ENCODE data around the gene ABCC9. TPM values are rescaled to one million over a fixed set of nuclear protein-coding genes. Genes with fewer than 3 reads are reported as not detected.
"Not testable (repeated sequence)": the region's sequence is repeated elsewhere in the genome, so short reads cannot be mapped to it uniquely, and the experiment has no call there.

Gene ABCC9
- total RNA-seq, 1 donor from 2014 or later: 21.2 TPM

GRCh38 chr12:21814814-21815213 lies 126.4 kb downstream of the ABCC9 start:
- no peak for DNase-seq

GRCh38 chr12:21814327-21814726 lies 126.9 kb downstream of the ABCC9 start:
- no peak for DNase-seq

GRCh38 chr12:21813751-21814150 lies 127.5 kb downstream of the ABCC9 start:
- DNase-seq: no peak

GRCh38 chr12:21813125-21813524 lies 128.1 kb downstream of the ABCC9 start:
- DNase-seq: no peak

- not testable (repeated sequence) for DNase-seq
Measured at GRCh38 chr12:21812340-21812739, 128.9 kb downstream of the ABCC9 start.

GRCh38 chr12:21809100-21809499 lies 132.1 kb downstream of the ABCC9 start:
- DNase-seq: no peak

GRCh38 chr12:21806255-21806654 lies 135.0 kb downstream of the ABCC9 start:
- DNase-seq: no peak

GRCh38 chr12:21801522-21802288 lies 139.5 kb downstream of the ABCC9 start:
- DNase-seq: no peak

GRCh38 chr12:21800011-21800410 lies 141.2 kb downstream of the ABCC9 start:
- DNase-seq: no peak

- no peak for DNase-seq
Measured at GRCh38 chr12:21797539-21797938, 143.7 kb downstream of the ABCC9 start.

GRCh38 chr12:21795648-21796328 lies 145.4 kb downstream of the ABCC9 start:
- DNase-seq: no peak

GRCh38 chr12:21794807-21795595 lies 146.2 kb downstream of the ABCC9 start:
- DNase-seq: not testable (repeated sequence)

- not testable (repeated sequence) for DNase-seq
Measured at GRCh38 chr12:21789687-21790086, 151.5 kb downstream of the ABCC9 start.

GRCh38 chr12:21788089-21788983 lies 152.9 kb downstream of the ABCC9 start:
- no peak for DNase-seq

- no peak for DNase-seq
Measured at GRCh38 chr12:21786041-21786531, 155.1 kb downstream of the ABCC9 start.

- DNase-seq: not testable (repeated sequence)
Measured at GRCh38 chr12:21782723-21783122, 158.5 kb downstream of the ABCC9 start.

- no peak for DNase-seq
Measured at GRCh38 chr12:21780786-21781185, 160.4 kb downstream of the ABCC9 start.

- no peak for DNase-seq
Measured at GRCh38 chr12:21776175-21776574, 165.1 kb downstream of the ABCC9 start.

- no peak for DNase-seq
Measured at GRCh38 chr12:21775133-21775820, 165.9 kb downstream of the ABCC9 start.

- peak; percentile 21 for DNase-seq
Measured at GRCh38 chr12:21774358-21775132, 166.7 kb downstream of the ABCC9 start, which contains the start of gene KCNJ8. Gene KCNJ8, minus strand, starts transcription at chr12:21774706. Its CDS starts 1,090 bp downstream, at chr12:21773616.

Data from occipital lobe (tissue), 2 donors.